ENCODE measurements around the gene NOL3.

GRCh38 chr16:67206838-67207248 is 36.5 kb downstream of the NOL3 start:
- TF ChIP-seq CREB1 (IDR thresholded peaks at IDR 0.05) (no peak), CREB1 (CRISPR knock-in tag; IDR thresholded peaks at IDR 0.05) (no peak), ZBTB34 (CRISPR knock-in tag; IDR thresholded peaks at IDR 0.05) (no peak)
- TF ChIP-seq, protein P1, sequence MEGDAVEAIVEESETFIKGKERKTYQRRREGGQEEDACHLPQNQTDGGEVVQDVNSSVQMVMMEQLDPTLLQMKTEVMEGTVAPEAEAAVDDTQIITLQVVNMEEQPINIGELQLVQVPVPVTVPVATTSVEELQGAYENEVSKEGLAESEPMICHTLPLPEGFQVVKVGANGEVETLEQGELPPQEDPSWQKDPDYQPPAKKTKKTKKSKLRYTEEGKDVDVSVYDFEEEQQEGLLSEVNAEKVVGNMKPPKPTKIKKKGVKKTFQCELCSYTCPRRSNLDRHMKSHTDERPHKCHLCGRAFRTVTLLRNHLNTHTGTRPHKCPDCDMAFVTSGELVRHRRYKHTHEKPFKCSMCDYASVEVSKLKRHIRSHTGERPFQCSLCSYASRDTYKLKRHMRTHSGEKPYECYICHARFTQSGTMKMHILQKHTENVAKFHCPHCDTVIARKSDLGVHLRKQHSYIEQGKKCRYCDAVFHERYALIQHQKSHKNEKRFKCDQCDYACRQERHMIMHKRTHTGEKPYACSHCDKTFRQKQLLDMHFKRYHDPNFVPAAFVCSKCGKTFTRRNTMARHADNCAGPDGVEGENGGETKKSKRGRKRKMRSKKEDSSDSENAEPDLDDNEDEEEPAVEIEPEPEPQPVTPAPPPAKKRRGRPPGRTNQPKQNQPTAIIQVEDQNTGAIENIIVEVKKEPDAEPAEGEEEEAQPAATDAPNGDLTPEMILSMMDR (CRISPR knock-in tag; IDR thresholded peaks at IDR 0.05): no peak
